Epithelial cell of proximal tubule (primary cell): ENCODE results near the gene AXIN1. TPM values are rescaled to one million over a fixed set of nuclear protein-coding genes. Genes with fewer than 3 reads are reported as not detected.
"Not testable (repeated sequence)": the region's sequence is repeated elsewhere in the genome, so short reads cannot be mapped to it uniquely, and the experiment has no call there.

Experiments used
- DNase-seq: peaks from one replicate; pipeline ENCODE4 v3.0.0-alpha.2; 2011; ENCODE audit warnings: low read depth
- H3K4me3 ChIP-seq: 2 replicates; pipeline ENCODE4 v1.5.1; 2011; ENCODE audit warnings: low read depth, mild to moderate bottlenecking, low read length
- CTCF ChIP-seq: conservative IDR thresholded peaks from 2 replicates; pipeline ENCODE4 v1.5.1; 2012; ENCODE audit warnings: low read depth, mild to moderate bottlenecking, low read length
- total RNA-seq: library from RNA; depleted of rRNA; stranded (reverse); fragments of >200 nt; gene quantifications from 2 replicates; pipeline ENCODE4 v1.2.3, GENCODE V29; 2015

The AXIN1 gene
- total RNA-seq, 1 donor from 2014 or later, result 36.0 TPM

- no peak for TF ChIP-seq CTCF
- DNase-seq, result no peak
- no peak overlapping the region for H3K4me3 ChIP-seq
Observed at GRCh38 chr16:379183-379960, 26.8 kb upstream of the AXIN1 start.

- H3K4me3 ChIP-seq, result no peak overlapping the region
- DNase-seq, result no peak
- no peak for TF ChIP-seq CTCF
Observed at GRCh38 chr16:378821-379182, 26.3 kb upstream of the AXIN1 start.

- H3K4me3 ChIP-seq, DNase-seq: not testable (repeated sequence)
Observed at GRCh38 chr16:378113-378820, 25.7 kb upstream of the AXIN1 start.

- DNase-seq, result no peak
- TF ChIP-seq CTCF, result no peak
Observed at GRCh38 chr16:377419-377951, 25.0 kb upstream of the AXIN1 start.

GRCh38 chr16:376817-377418 is 24.4 kb upstream of the AXIN1 start:
- no peak overlapping the region for H3K4me3 ChIP-seq
- DNase-seq, result no peak
- no peak for TF ChIP-seq CTCF

More at GRCh38 chr16:377419-377951, 25.0 kb upstream of the AXIN1 start:
- no peak overlapping the region for H3K4me3 ChIP-seq

- TF ChIP-seq CTCF, result no peak
- no peak overlapping the region for H3K4me3 ChIP-seq
- DNase-seq, result no peak
Observed at GRCh38 chr16:375927-376816, 23.6 kb upstream of the AXIN1 start.
